Measurements from ENCODE around the gene CFAP46.

DNA sequence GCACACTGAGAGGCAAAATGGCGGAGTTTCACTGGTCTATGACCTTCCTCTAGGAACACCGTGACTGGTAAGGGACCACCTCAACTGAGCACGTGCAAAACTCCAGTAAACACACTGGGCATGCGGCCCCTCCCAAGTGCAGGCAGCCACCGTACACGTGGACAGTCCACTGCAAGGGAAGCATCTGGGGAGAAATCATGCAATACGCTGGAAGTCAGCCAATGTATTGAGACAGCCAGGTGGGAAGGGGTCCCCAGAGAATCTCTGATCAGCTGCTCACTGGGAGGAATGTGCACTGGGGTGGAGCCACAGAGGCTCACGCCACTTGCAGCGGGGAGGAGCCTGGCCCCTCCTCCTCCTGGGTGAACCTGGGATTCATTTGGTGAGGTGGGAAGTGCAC is 49.3 kb downstream of the CFAP46 start:
- TF ChIP-seq CTCF (conservative IDR thresholded peaks at IDR 0.05; ENCODE audit: low read length) (no peak), EZH2phosphoT487 (IDR thresholded peaks at IDR 0.05; ENCODE audit: borderline replicate concordance, low read depth, low read length) (no peak)
